ENCODE data around the gene ISCA2.
"Not testable (repeated sequence)": the region's sequence is repeated elsewhere in the genome, so short reads cannot be mapped to it uniquely, and the experiment has no call there.

ISCA2 gene, protein sequence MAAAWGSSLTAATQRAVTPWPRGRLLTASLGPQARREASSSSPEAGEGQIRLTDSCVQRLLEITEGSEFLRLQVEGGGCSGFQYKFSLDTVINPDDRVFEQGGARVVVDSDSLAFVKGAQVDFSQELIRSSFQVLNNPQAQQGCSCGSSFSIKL

GRCh38 chr14:74493343-74494261 lies at the start of gene ISCA2:
ISCA2 (plus strand) TSS chr14:74493765; CDS start chr14:74493775, 10 bp downstream.
- DNase-seq, result peak; percentile 100

GRCh38 chr14:74444866-74445265 lies 48.7 kb upstream of the ISCA2 start:
- no peak for DNase-seq

- not testable (repeated sequence) for DNase-seq
Observed at GRCh38 chr14:74454397-74454796, 39.2 kb upstream of the ISCA2 start.

- no peak for DNase-seq
Observed at GRCh38 chr14:74456684-74457564, 36.6 kb upstream of the ISCA2 start.

GRCh38 chr14:74457565-74457895 lies 36.0 kb upstream of the ISCA2 start:
- DNase-seq, result no peak

GRCh38 chr14:74459289-74459946 lies 34.1 kb upstream of the ISCA2 start:
- peak; percentile 24 for DNase-seq

DNA sequence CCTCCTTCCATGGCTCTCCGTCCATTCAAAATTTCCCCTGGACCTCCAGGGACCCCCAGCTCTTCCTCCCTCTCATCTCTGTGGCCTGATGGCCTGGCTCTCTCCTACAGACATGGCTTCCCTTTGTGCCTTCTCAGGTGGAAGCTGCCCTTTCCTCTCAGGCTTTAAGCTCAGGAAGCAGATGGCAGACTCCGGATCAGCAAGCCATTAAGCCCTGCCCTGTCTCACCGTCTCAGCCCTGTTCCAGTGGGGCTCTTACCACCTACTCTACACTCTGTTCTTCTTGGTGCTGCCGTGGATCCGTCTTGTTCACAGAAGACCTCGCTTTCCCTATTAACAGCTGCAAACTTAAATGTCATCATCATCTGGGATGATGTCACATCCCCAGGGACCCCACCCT lies 33.6 kb upstream of the ISCA2 start:
- DNase-seq, result no peak

GRCh38 chr14:74462993-74463392 lies 30.6 kb upstream of the ISCA2 start:
- no peak for DNase-seq

GRCh38 chr14:74463697-74464096 lies 29.9 kb upstream of the ISCA2 start:
- no peak for DNase-seq

GRCh38 chr14:74464785-74465184 lies 28.8 kb upstream of the ISCA2 start:
- DNase-seq, result no peak

DNA sequence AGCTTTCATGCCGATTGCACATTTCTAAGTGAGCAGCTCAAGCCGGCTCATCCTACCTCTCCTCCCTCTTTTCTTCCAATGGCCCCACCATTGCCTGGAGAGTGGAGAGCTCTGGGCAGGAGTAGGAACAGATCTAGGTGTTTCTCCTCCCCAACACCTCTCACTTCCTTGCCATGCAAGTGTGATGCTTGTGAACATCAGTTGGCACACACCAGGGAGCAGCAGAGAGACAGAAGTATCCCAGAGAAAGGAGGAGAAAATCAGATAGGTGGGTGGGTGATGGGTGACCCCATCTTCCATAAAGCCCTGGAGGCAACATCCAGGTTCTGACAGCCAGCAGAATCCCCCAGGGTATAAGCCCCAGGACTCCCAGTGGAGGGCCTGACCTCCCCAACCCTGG lies 28.2 kb upstream of the ISCA2 start:
- no peak for DNase-seq

DNA sequence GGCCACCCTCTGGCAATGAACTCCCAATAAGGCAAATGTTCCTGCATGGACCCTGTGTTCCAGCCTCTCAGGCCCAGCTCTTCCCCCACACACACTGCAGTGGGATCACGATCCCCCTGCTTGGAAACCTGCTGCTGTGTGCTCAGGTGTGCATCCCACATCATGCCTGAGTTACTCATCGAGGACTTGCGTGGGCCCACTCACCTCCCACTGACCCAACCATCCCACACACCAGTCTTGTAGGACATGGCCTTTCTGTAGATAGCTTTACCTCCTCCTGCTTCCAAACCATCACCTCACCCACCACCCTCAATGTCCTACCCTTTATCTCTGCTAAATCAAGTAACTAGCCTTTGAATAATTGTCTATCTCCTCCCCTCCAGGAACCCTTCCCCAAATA lies 25.1 kb upstream of the ISCA2 start:
- DNase-seq, result no peak

GRCh38 chr14:74469548-74470518 lies 23.7 kb upstream of the ISCA2 start:
- DNase-seq, result no peak

DNA sequence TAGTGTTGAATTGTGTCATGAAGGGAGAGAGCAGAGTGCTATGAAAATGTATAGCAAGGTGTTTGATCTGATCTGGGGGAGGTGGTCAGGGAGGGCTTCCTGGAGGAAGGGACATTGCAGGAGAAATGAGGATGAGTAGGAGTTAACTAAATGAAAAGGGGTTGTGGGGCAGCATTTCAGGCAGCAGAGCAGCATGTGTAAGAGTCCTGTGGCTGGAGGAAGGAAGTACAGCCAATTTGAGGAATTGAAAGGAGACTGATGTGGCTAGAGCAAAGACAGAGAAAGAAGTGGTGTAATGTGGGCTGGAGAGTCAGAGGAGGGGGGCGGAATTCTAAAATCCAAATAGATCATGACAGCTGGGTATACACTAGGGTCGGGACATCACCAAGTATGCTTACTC lies 21.0 kb upstream of the ISCA2 start:
- DNase-seq, result no peak

DNA sequence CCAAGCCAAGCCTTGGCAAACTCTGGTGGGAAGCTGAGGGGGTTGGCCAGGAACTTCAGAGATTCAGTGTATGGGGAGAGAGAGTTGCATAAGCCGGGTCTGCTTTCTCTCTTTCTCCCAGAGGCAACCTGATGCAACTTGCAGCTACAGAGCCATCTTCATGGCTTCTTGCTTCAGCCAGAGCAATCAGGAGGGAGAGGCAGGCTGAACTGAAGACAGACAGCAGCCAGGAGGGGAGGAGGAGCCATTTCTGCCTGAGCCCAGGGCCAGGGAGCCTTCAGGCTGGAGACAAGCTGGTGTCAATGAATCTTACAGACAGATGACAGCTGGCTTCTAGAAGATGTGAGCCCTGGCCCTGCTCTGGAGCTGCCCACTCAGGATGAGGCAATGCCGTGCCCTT lies 19.2 kb upstream of the ISCA2 start:
- no peak for DNase-seq

DNA sequence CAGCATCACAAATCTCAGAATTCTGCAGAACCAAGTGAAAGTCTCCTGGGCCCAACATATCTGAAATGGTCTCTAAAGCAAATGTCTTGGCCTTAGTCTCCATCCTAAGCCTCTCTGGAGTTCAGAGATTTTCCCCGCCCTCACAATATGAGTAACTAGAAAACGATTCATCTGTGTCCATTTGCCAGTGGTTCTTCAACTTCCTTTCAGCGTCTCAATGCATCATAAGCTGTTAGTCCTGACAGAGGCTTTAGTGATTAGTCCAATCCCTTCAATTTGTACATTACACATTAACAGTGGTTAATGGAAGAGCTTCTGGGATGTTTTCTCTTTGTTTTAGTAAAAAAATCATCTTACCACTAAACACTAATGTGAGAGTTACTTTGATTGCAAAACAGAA lies 17.9 kb upstream of the ISCA2 start:
- no peak for DNase-seq

- no peak for DNase-seq
Observed at GRCh38 chr14:74476107-74476506, 17.5 kb upstream of the ISCA2 start.

GRCh38 chr14:74476607-74477006 lies 17.0 kb upstream of the ISCA2 start:
- no peak for DNase-seq

GRCh38 chr14:74478996-74479635 lies 14.4 kb upstream of the ISCA2 start:
- no peak for DNase-seq

- no peak for DNase-seq
Observed at GRCh38 chr14:74480046-74480445, 13.5 kb upstream of the ISCA2 start.

DNA sequence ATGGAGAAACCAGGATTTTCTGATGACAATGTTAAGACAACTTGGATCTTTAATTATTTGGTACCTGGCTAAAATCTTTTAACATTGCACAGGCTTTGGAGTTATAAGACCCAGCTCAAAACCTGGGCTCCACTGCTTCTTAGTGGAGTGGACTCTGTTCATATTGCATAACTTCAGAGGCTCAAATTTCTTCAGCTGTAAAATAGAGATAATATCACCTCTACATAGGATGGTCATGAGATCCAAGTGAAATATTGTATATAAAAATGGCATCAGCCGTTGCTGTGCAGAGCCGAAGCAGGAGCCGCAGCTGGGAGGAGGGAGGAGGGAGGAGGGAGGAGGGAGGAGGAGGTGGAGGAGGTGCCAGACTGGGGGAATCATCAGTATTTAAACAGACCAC lies 11.0 kb upstream of the ISCA2 start:
- DNase-seq, result no peak
